Heart right ventricle (tissue), 16 donors: ENCODE measurements around the gene DHH. TPM values are rescaled to one million over a fixed set of nuclear protein-coding genes. Genes with fewer than 3 reads are reported as not detected.

Experiments used
- ATAC-seq, 8 donors: fragments of 200-7000 bp; cut with Tn5 transposase; one replicate each; pipeline ENCODE4 v1.9.1; 2020; ENCODE audit warnings: mild to moderate bottlenecking in 8 of 8, moderate library complexity in 8 of 8, moderate number of reproducible peaks in 1 of 8
- DNase-seq, 2 donors: peaks; one replicate each; pipeline ENCODE4 v3.0.0-alpha.2; 2020
- H3K27ac ChIP-seq, 10 donors: fragments of 200-600 bp; sonication (generic) in 2 of 10; one replicate each; pipeline versions ENCODE4 v1.5.0 to v1.8.0; 2020 to 2022; ENCODE audit warnings: mild to moderate bottlenecking in 3 of 10
- H3K27me3 ChIP-seq, 7 donors: fragments of 200-600 bp; one replicate each; pipeline ENCODE4 v1.8.0; 2021 to 2022; ENCODE audit warnings: mild to moderate bottlenecking in 2 of 7
- H3K36me3 ChIP-seq, 9 donors: fragments of 200-600 bp; sonication (generic) in 1 of 9; one replicate each; pipeline versions ENCODE4 v1.5.0 to v1.8.0; 2020 to 2022; ENCODE audit warnings: mild to moderate bottlenecking in 2 of 9
- H3K4me1 ChIP-seq, 9 donors: fragments of 200-600 bp; sonication (generic) in 1 of 9; one replicate each; pipeline versions ENCODE4 v1.5.0 to v1.8.0; 2020 to 2022; ENCODE audit warnings: mild to moderate bottlenecking in 4 of 9
- H3K4me3 ChIP-seq, 10 donors: fragments of 200-600 bp; sonication (generic) in 2 of 10; one replicate each; pipeline versions ENCODE4 v1.5.0 to v1.8.0; 2020 to 2022; ENCODE audit warnings: mild to moderate bottlenecking in 7 of 10, moderate library complexity in 2 of 10
- H3K9me3 ChIP-seq, 11 donors: fragments of 200-600 bp in 10 of 11; sonication (generic) in 2 of 11; one replicate each; pipeline versions ENCODE4 v1.5.0 to v1.8.0; 2013 to 2022; ENCODE audit warnings: mild to moderate bottlenecking in 2 of 11, control low read depth in 1 of 11, moderate library complexity in 1 of 11
- CTCF ChIP-seq, 9 donors: fragments of 200-600 bp; sonication (generic) in 2 of 9; IDR thresholded peaks; one replicate each; pipeline versions ENCODE4 v1.5.0 to v1.8.0; 2021 to 2022; ENCODE audit warnings: antibody characterized with exemption in 9 of 9, mild to moderate bottlenecking in 5 of 9, moderate library complexity in 1 of 9
- WGBS, 2 donors: extraction: QIAGEN DNeasy Blood & Tissue Kit; methylation state at CpG; one replicate each; pipeline ENCODE4 v1.1.7; 2013; ENCODE audit warnings: inconsistent platforms in 1 of 2; 5-methylcytosine and 5-hydroxymethylcytosine counted together
- intact Hi-C, 10 donors: fragments of 100-400 bp; cut with DNase I; formaldehyde crosslinking; loops; one replicate each; pipeline versions ENCODE4 v1.11.1 to v1.14.2; 2022
- polyA plus RNA-seq, 2 donors: library from polyadenylated mRNA; stranded (reverse); fragments of 200-250 nt; gene quantifications; one replicate each; pipeline ENCODE4 v1.2.3, GENCODE V29; 2013
- total RNA-seq, 10 donors: library from RNA; stranded (reverse); fragmentation: NEBNext Ultra II Directional in 3 of 10; extraction: Animal tissue kit (Norgen Biotek cat#: 25700) in 3 of 10; gene quantifications; one replicate each; pipeline versions ENCODE4 v1.2.1 to v1.2.4, GENCODE V29; 2021 to 2023
- donor health status: Arrhythmogenic right ventricular cardiomyopathy.
- donor health status: ischemic (EF 13 %, LVEDD 7.1; RV severe dilation, severe dysfunction).
- donor health status: healthy with polysubstance abuse.
- donor health status: DM: no; HTN: yes; CAD: no.
- donor health status: DM: no; HTN: no; CAD: no.
- donor health status: ischemic (EF 25% LVEDD 6.9; RV normal size, moderate dysfunction).
- donor health status: ischemic (EF 25% LVEDD 5.7; RV mildly dilated, moderate dysfunction).
- donor health status: healthy.
- donor health status: DM: yes; HTN: yes; CAD: no.
- donor health status: Ischemic cardiomyopathy.
- donor health status: ischemic (EF 35%, LVEDD 5.7; RV mildly dilated, moderate dysfunction).
- donor health status: nonischemic (EF 11% LVEDD 7.7; RV severe dilation, severe dysfunction).
- donor health status: DM: yes; HTN: yes; CAD: no.
- donor health status: PGD.
- donor health status: ischemic (EF 29% LVEDD 5.4; RV normal size, mild dysfunction).
- donor health status: nonischemic (EF 23%, LVEDD 6.1; RV moderate dilation, normal function).

DHH gene
- total and polyA plus RNA-seq, 12 donors: 0.32 to 1.6 (median 0.74) TPM

DNA sequence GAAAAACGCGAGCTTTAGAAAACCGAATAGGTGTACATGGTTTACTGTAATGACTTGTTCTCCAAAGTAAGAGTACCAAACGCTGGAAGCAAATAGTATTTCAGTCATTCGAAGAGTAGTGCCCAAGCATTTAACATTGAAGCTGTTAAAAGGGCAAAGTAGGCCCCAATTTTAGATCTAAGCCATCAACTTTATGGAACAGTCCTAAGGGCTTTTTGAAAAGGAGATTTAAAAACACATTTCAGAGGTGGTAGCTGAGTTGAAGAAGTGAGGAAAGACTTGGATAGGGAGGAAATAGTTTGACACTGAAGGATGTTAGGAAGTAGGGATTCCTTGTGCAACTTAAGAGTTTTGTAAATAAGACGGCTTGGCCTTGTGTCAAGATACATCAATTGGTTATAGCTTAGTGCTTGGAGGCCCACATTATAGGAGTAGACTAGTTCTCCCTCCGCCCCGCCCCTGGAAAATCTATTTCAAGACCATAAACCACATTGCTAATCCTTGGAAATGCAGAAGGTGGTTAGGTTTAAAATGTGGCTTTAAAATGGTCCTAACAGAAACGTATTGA is 37.4 kb upstream of the DHH start:
- H3K27me3 ChIP-seq: no peaks in the 10 kb centered on the region
- ATAC-seq: no peak
- WGBS, 2 donors: 18 to 24% methylated on average over 9 of the region's 9 CpGs
- peak overlapping the region in 9 of 10 donors; percentile 99 to 100 (median 99) for H3K27ac ChIP-seq
- TF ChIP-seq CTCF (IDR thresholded peaks at IDR 0.05): no peak
- H3K4me1 ChIP-seq: peaks cover 4 to 42% (median 31%) of the 10 kb centered on the region in 9 donors
- H3K4me3 ChIP-seq: peak overlapping the region; percentile 47 to 98 (median 86)
- H3K36me3 ChIP-seq: peaks cover 0 to 30% (median 18%) of the 10 kb centered on the region in 9 donors
- intact Hi-C loops: loop anchor here (2.0 to 10.0 kb wide), 7 partner anchors 53 to 103 kb away; partner anchors contain the start of genes TUBA1A (in 9 of the 10) and KMT2D (in 1 of the 10)
- H3K9me3 ChIP-seq: no peaks in the 10 kb centered on the region
- no peak for DNase-seq

GRCh38 chr12:49131051-49131893 is 36.7 kb upstream of the DHH start, which contains the start of gene TUBA1B:
TUBA1B (minus strand) TSS chr12:49131395; CDS start chr12:49131300, 95 bp downstream.
- DNase-seq (peak; percentile 92 to 94), ATAC-seq (peak; percentile 91 to 95 (median 93))
- no peaks in the 10 kb centered on the region for H3K9me3 ChIP-seq
- intact Hi-C loops: loop anchor here (2.0 to 10.0 kb wide), 7 partner anchors 54 to 104 kb away; partner anchors contain the start of genes TUBA1A (in 9 of the 10) and KMT2D (in 1 of the 10)
- peak within 1 kb of the TSS; percentile 66 to 98 (median 86) for H3K4me3 ChIP-seq
- H3K27me3 ChIP-seq: no peaks in the 10 kb centered on the region
- no peak for TF ChIP-seq CTCF (IDR thresholded peaks at IDR 0.05)
- H3K27ac ChIP-seq: peak within 1 kb of the TSS; percentile 94 to 100 (median 99)
- peaks cover 0 to 35% (median 18%) of the 10 kb centered on the region in 9 donors for H3K36me3 ChIP-seq
- H3K4me1 ChIP-seq: peaks cover 4 to 42% (median 31%) of the 10 kb centered on the region in 9 donors
- 0% methylated on average over 79 of the region's 79 CpGs for WGBS, 2 donors

DNA sequence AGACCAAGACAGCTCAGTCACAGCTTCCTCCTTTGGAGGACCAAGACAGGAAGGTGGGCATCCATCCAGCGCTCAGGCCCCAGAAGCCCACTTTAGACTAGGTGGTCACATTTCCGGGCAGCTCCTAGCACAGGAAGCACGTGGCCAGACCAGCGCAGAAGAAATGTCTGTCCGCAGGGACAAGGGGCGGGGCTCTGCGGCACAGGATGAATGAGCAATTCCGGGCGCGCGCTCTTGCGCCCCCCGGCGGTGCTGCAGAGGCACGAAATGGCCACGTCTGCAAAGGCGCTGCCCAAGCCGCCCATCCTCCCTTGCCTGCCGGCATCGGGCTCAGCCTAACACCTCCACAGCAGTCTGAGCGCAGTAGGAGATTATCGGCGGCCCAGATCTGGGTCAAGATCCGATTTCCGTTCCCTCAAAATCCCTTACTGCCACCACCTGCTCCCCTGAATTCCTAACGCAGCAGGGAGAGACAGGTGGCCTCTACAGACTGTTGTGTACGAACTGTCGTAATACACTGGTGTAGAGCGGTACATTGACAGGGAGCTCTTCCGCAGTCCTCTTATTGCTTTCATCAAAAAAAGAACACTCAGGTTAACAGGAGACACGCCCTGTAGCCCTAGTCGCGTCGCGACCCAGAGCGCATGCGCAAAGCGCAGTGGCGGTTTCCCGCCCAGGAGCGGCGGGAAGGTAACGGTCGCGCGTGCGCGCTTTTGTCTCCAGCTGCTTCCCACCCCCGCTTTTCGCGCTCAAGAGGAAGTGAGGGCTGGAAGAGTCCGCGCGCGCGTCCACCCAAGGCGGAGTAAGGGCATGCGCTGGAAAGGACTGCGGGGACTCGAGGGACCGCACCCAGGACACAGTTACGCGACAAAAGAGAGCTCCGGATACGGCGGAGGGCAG is 35.8 kb upstream of the DHH start:
- Histone ChIP-seq H3K27me3 (no peaks in the 10 kb centered on the region), H3K36me3 (peaks cover 0 to 35% (median 18%) of the 10 kb centered on the region in 9 donors), H3K4me3 (peak overlapping the region; percentile 66 to 98 (median 86)), H3K4me1 (peaks cover 4 to 42% (median 31%) of the 10 kb centered on the region in 9 donors), H3K27ac (peak overlapping the region; percentile 94 to 100 (median 99)), H3K9me3 (no peaks in the 10 kb centered on the region)
- intact Hi-C loops: loop anchor here (1.0 to 10.0 kb wide), 9 partner anchors 20 to 104 kb away; partner anchors contain the start of genes TUBA1A (in 10 of the 10), LMBR1L (in 3 of the 10) and KMT2D (in 1 of the 10)
- DNase-seq: peak; percentile 95
- 0 to 1% methylated on average over 66 of the region's 66 CpGs for WGBS, 2 donors
- peak; percentile 86 to 94 (median 90) for ATAC-seq
- TF ChIP-seq CTCF (IDR thresholded peaks at IDR 0.05): peak; percentile 74 to 98 (median 93)
